CMK (cell line): ENCODE data around the gene MED10.

Source experiments
- DNase-seq: peaks from one replicate; pipeline ENCODE4 v3.0.0-alpha.2; 2010; ENCODE audit warnings: low read depth

MED10 gene

DNA sequence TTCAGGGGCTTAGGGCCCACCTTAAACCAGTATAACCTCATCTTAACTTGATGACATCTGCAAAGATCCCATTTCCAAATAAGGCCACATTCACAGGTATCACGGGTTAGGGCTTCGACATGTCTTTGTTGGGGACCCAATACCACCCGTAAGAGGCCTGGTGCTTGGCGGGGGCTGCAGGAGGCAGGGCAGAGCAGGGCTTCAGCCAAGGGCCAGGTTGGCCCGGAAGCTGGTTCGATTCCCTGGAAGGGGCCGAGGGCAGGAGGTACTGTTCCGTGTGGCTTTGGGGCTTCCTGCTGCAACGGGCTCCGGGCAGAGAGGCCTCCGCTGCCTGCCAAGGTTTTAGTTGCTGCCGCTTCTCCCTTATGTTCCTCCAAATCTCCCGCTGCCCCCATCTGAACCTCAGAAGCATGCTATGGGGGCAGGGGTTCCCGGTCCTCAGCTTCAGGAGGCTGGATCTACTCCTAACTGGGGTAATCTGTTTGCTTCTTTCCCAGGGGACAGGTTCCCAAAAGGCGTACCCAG lies 29.8 kb downstream of the MED10 start:
- no peak for DNase-seq

DNA sequence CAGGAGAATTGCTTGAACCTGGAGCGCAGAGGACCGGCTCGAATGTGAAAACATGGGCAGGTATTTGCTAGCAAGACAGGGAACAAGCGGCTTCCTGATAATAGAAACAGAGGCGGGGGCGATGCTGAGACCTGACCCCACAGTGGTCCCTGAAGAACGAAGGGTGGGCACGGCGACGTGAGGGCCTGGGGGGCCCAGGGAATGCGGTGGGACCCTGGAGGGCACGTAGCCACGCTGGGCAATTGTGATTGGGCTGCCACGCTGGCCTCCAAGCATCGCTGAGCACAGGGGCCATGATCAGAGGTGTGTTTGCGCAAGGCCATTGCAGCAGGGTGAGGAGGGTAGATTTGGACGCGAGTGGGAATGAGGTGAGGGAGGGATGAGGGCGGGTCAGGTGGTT lies 30.7 kb downstream of the MED10 start:
- DNase-seq: no peak

GRCh38 chr5:6347165-6347564 lies 31.2 kb downstream of the MED10 start:
- no peak for DNase-seq

DNA sequence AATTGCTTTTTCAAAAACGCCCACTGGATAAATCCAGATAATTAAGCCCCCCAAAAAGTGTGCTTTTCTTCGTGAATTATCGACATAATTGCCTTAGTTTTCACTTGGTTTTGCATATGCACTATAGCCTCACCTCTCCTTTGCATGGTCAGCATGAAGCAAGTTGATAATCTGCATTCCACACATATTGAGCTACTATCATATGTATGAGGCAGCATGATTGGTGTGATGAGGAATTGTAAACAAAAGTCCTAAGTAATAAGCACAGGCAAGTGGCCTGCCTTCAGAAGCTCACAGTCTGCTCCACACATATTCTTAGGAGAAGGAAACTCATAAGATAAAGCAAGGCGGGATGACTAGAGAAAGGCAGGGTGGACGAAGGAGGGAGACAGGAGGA lies 33.8 kb downstream of the MED10 start:
- no peak for DNase-seq

DNA sequence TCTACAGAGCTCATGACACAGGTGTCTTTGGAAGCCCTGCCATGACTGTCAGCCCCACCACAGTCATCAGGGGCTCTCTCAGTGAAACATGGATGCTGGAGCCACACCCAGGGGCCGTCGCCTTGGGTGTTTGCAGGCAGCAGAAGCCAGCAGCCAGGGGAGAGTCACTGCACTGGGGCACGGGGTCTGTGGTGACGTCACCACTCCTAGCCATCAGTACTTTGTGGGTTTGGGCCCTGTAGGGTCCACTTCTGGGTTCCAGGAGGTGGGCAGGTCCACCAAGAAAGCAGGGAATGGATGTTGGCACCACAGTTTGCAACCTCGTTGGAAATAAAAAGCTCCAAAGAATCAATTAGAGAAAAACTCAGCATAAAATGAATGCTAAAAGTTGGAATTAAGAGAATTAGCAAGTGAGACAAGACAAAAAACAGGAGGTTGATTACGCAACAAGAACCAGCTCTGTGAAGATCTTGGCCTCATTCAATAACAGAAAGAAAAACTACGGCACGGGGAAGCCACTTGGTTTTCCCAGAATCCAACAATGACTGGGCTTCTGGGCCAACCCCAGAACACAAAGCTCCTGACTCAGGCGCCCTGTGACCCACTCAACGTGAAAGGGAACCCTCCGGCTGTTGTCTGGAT lies 34.3 kb downstream of the MED10 start:
- no peak for DNase-seq

DNA sequence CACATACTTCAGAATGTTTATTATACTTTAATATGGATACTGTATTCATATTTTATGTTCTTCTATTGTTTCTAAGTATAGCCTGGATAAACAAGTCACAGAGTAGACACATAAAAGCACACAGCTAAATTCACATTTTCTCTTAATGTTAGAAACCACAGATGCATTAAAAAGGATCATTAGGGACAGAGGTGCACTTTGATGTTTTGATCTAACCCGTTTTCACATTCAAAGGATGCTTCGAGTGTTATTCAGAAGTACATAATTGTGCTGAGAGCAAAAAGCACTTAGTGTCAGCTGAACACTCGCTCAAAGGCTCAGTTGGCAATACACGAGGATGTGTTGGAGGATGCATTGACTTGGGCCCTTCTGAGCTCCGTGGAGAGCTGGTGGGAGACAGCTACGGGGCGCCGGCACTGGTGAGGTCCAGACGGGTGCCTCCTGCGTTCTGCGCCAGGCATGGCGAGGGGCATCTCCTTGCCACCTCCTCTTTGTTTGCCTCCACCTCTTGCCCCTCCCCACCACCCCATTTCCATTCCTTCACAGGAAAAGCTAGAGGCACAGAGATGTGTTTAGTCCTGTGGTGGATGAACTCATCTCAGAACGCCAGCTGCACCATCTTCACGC lies 35.5 kb downstream of the MED10 start:
- no peak for DNase-seq

DNA sequence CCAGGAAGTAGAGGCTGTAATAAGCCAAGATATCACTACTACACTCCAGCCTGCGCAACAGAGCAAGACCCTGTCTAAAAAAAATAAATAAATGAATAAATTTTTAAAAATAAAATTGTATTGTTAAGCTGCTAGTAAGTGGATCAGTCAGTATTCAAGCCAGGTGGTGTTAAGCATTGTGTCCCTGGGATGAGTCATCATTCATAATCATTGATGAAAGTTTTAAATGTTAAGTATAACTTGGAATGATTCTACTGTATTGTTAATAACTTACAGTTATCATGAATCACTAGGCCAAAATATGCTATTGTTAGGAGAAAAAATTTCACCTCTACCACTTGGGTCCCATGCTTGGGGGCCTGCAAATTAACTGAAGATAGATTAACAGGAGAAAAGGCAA lies 38.2 kb downstream of the MED10 start:
- no peak for DNase-seq

DNA sequence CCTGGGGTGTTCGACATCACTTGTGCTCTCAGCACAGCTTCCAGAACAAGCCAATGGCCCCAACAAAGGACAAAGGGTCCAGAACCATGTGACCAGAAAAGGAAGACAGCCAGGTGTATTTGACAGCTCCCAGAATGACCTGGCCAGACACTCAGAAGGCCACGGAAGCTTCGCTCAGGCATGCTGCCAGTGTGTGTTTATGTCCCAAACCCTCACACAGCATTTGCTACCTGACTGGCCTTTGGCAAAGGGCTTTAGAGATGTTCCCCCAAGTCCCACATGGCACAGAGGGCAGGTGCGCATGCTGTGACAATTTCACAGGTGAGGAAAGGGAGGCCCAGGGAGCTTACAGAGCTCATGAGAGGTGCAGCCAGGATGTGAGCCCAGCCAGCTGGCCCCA lies 39.5 kb downstream of the MED10 start:
- no peak for DNase-seq

GRCh38 chr5:6338135-6338534 lies 40.2 kb downstream of the MED10 start:
- no peak for DNase-seq

DNA sequence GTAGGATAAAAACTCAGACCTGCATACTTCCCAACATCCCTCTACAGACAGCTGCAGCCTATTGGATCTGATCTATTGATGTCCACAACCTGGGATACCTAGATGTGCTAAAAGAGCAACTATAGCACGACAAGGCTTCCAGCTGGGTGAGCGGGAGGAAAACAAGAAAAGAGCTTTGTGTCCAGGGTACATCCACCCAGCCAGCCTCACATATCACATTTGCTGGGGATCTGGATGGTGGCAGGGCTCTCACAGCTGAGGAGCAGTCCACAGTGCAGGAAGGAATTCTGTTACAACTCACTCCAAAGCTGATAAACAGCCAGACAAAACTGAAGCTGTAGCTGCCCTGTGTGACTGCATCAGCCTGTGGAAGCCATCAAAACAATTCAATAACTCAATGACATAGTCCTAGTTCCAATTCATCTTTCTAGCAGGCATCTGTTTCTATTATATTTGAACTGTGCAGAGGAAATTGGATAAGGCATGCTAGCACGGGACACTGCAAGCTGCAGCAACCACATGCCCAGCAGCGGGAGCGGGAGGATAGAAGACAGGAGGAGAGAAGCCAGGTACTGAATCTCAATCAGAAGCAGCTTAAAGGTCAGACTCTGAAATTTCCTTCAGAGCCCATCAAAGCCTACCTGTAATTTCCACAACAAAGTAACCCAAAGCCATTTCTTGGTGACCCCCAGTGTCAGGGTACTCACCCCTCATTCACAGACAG lies 45.0 kb downstream of the MED10 start:
- DNase-seq: no peak

- peak; percentile 8 for DNase-seq
Observed at GRCh38 chr5:6328173-6328572, 50.2 kb downstream of the MED10 start.

- DNase-seq: no peak
Observed at GRCh38 chr5:6326776-6327175, 51.6 kb downstream of the MED10 start.

DNA sequence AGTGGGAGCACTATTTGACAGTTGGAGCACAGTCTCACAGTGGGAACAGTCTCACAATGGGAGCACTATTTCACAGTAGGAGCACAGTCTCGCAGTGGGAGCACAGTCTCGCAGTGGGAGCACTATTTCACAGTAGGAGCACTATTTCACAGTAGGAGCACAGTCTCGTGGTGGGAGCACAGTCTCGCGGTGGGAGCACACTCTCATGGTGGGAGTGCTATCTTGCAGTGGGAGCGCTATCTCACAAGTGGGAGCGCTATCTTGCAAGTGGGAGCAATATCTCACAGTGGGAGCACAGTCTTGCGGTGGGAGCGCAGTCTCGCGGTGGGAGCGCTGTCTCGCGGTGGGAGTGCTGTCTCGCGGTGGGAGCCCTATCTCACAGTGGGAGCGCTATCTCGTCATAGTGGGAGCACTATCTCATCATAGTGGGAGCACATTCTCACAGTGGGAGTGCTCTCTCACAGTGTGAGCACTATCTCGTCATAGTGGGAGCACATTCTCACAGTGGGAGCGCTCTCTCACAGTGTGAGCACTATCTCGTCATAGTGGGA lies 56.1 kb downstream of the MED10 start:
- DNase-seq: no peak
